Measurements from ENCODE around the gene SBSN. TPM values are rescaled to one million over a fixed set of nuclear protein-coding genes. Genes with fewer than 3 reads are reported as not detected.

The SBSN gene
- total RNA-seq, 2 donors from 2014 or later, result 1.5 TPM; not detected in 1

GRCh38 chr19:35531291-35531690, 3.2 kb upstream of the SBSN start:
- H3K27me3 ChIP-seq (replicated peaks; ENCODE audit: insufficient read depth), result no peaks in the 10 kb centered on the region

GRCh38 chr19:35529241-35530218, 1.4 kb upstream of the SBSN start:
- H3K27me3 ChIP-seq (replicated peaks; ENCODE audit: insufficient read depth), result no peaks in the 10 kb centered on the region
- H3K27ac ChIP-seq, result no peak overlapping the region
- ATAC-seq (ENCODE audit: insufficient number of reproducible peaks, low FRiP score, low read depth) (no peak), DNase-seq (ENCODE audit: low spot score) (no peak)
- no peaks in the 10 kb centered on the region for H3K36me3 ChIP-seq
- H3K4me1 ChIP-seq (ENCODE audit: control insufficient read depth in 1 of 2, low read depth in 2 of 2), result peaks cover 0 to 4% of the 10 kb centered on the region in 2 donors
- H3K4me3 ChIP-seq, result no peak overlapping the region
- no peaks in the 10 kb centered on the region for H3K9me3 ChIP-seq
- TF ChIP-seq CTCF (IDR thresholded peaks at IDR 0.05), result no peak

More at GRCh38 chr19:35531291-35531690, 3.2 kb upstream of the SBSN start:
- TF ChIP-seq CTCF (IDR thresholded peaks at IDR 0.05), result no peak
- no peaks in the 10 kb centered on the region for H3K36me3 ChIP-seq
- no peak overlapping the region for H3K4me3 ChIP-seq
- H3K9me3 ChIP-seq, result no peaks in the 10 kb centered on the region
- ATAC-seq (ENCODE audit: insufficient number of reproducible peaks, low FRiP score, low read depth), result no peak
- H3K27ac ChIP-seq, result no peak overlapping the region
- H3K4me1 ChIP-seq (ENCODE audit: control insufficient read depth in 1 of 2, low read depth in 2 of 2), result peaks cover 0 to 4% of the 10 kb centered on the region in 2 donors
- DNase-seq (ENCODE audit: low spot score), result no peak

- H3K4me1 ChIP-seq (ENCODE audit: control insufficient read depth in 1 of 2, low read depth in 2 of 2), result no peaks in the 10 kb centered on the region
- TF ChIP-seq CTCF (IDR thresholded peaks at IDR 0.05), result no peak
- H3K27ac ChIP-seq, result no peak overlapping the region
- no peaks in the 10 kb centered on the region for H3K27me3 ChIP-seq (replicated peaks; ENCODE audit: insufficient read depth)
- no peak overlapping the region for H3K4me3 ChIP-seq
- ATAC-seq (ENCODE audit: insufficient number of reproducible peaks, low FRiP score, low read depth), result no peak
- no peaks in the 10 kb centered on the region for H3K36me3 ChIP-seq
- no peak for DNase-seq (ENCODE audit: low spot score)
- H3K9me3 ChIP-seq, result no peaks in the 10 kb centered on the region
These were observed 2.2 kb downstream of the SBSN start for GRCh38 chr19:35525873-35526272.

GRCh38 chr19:35524181-35524837, 3.8 kb downstream of the SBSN start:
- Histone ChIP-seq H3K4me3 (no peak overlapping the region), H3K9me3 (no peaks in the 10 kb centered on the region), H3K27me3 (replicated peaks; ENCODE audit: insufficient read depth) (no peaks in the 10 kb centered on the region), H3K4me1 (ENCODE audit: control insufficient read depth in 1 of 2, low read depth in 2 of 2) (no peaks in the 10 kb centered on the region), H3K27ac (no peak overlapping the region), H3K36me3 (no peaks in the 10 kb centered on the region)
- no peak for TF ChIP-seq CTCF (IDR thresholded peaks at IDR 0.05)
- no peak for ATAC-seq (ENCODE audit: insufficient number of reproducible peaks, low FRiP score, low read depth)
- no peak for DNase-seq (ENCODE audit: low spot score)

- no peak for TF ChIP-seq CTCF (IDR thresholded peaks at IDR 0.05)
- no peaks in the 10 kb centered on the region for H3K9me3 ChIP-seq
- no peak overlapping the region for H3K27ac ChIP-seq
- no peak for ATAC-seq (ENCODE audit: insufficient number of reproducible peaks, low FRiP score, low read depth)
- no peak for DNase-seq (ENCODE audit: low spot score)
- H3K27me3 ChIP-seq (replicated peaks; ENCODE audit: insufficient read depth), result no peaks in the 10 kb centered on the region
- no peaks in the 10 kb centered on the region for H3K4me1 ChIP-seq (ENCODE audit: control insufficient read depth in 1 of 2, low read depth in 2 of 2)
- H3K36me3 ChIP-seq, result no peaks in the 10 kb centered on the region
- no peak overlapping the region for H3K4me3 ChIP-seq
These were observed 5.3 kb downstream of the SBSN start for GRCh38 chr19:35522745-35523327.

Measured in thoracic aorta (tissue), 2 donors.